ENCODE data around the gene JAGN1. TPM values are rescaled to one million over a fixed set of nuclear protein-coding genes. Genes with fewer than 3 reads are reported as not detected.
A peak's percentile ranks its signal among the peaks of the same experiment; 100 is the strongest.

The JAGN1 gene
- total and polyA plus RNA-seq, 9 of the 15 experiments (the other 6 are each of a cell fraction or from before 2014, with no cell fraction given): 31.6 to 77.8 (median 40.3) TPM

GRCh38 chr3:9841015-9841414 is 49.4 kb upstream of the JAGN1 start (continued):
- TF ChIP-seq STAG1 (CRISPR knock-in tag; IDR thresholded peaks at IDR 0.05; ENCODE audit: borderline replicate concordance) (no peak), ZFP1 (CRISPR knock-in tag; IDR thresholded peaks at IDR 0.05) (no peak), CXXC5 (CRISPR knock-in tag; IDR thresholded peaks at IDR 0.05) (no peak), ZBTB33 (CRISPR knock-in tag; IDR thresholded peaks at IDR 0.05) (peak; percentile 40; the same call in 1 of the 2 replicates), ZNF696 (CRISPR knock-in tag; conservative IDR thresholded peaks at IDR 0.05) (no peak), TEAD2 (tag; IDR thresholded peaks at IDR 0.05) (no peak), GTF2F1 (IDR thresholded peaks at IDR 0.05; ENCODE audit: low read depth, low read length) (no peak), HNRNPL (IDR thresholded peaks at IDR 0.05; ENCODE audit: low read depth, low read length) (no peak), JUND (IDR thresholded peaks at IDR 0.05; ENCODE audit: borderline replicate concordance, low read depth, low read length) (no peak), JUND (tag; IDR thresholded peaks at IDR 0.05; ENCODE audit: borderline replicate concordance, low read depth, low read length) (no peak), ZBTB9 (CRISPR knock-in tag; IDR thresholded peaks at IDR 0.05) (no peak), HNRNPH1 (optimal IDR thresholded peaks at IDR 0.05; ENCODE audit: low read depth, low read length) (no peak), SP2 (IDR thresholded peaks at IDR 0.05; ENCODE audit: extremely low read depth, low read depth, low read length, poor library complexity, severe bottlenecking) (no peak)
- TF ChIP-seq, protein P1, sequence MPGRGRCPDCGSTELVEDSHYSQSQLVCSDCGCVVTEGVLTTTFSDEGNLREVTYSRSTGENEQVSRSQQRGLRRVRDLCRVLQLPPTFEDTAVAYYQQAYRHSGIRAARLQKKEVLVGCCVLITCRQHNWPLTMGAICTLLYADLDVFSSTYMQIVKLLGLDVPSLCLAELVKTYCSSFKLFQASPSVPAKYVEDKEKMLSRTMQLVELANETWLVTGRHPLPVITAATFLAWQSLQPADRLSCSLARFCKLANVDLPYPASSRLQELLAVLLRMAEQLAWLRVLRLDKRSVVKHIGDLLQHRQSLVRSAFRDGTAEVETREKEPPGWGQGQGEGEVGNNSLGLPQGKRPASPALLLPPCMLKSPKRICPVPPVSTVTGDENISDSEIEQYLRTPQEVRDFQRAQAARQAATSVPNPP (IDR thresholded peaks at IDR 0.05; ENCODE audit: borderline replicate concordance, insufficient read depth, insufficient read length): no peak
- TF ChIP-seq, protein P2, sequence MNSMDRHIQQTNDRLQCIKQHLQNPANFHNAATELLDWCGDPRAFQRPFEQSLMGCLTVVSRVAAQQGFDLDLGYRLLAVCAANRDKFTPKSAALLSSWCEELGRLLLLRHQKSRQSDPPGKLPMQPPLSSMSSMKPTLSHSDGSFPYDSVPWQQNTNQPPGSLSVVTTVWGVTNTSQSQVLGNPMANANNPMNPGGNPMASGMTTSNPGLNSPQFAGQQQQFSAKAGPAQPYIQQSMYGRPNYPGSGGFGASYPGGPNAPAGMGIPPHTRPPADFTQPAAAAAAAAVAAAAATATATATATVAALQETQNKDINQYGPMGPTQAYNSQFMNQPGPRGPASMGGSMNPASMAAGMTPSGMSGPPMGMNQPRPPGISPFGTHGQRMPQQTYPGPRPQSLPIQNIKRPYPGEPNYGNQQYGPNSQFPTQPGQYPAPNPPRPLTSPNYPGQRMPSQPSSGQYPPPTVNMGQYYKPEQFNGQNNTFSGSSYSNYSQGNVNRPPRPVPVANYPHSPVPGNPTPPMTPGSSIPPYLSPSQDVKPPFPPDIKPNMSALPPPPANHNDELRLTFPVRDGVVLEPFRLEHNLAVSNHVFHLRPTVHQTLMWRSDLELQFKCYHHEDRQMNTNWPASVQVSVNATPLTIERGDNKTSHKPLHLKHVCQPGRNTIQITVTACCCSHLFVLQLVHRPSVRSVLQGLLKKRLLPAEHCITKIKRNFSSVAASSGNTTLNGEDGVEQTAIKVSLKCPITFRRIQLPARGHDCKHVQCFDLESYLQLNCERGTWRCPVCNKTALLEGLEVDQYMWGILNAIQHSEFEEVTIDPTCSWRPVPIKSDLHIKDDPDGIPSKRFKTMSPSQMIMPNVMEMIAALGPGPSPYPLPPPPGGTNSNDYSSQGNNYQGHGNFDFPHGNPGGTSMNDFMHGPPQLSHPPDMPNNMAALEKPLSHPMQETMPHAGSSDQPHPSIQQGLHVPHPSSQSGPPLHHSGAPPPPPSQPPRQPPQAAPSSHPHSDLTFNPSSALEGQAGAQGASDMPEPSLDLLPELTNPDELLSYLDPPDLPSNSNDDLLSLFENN (IDR thresholded peaks at IDR 0.05; ENCODE audit: low read depth in 2 of 2, low read length in 2 of 2): 0 out of 4 replicates have a peak, but pooled peaks of 1 of the 2 experiments have one; percentile 51

Measured in K562 (cell line).